ENCODE data around the gene MLF1.

Gene MLF1

DNA sequence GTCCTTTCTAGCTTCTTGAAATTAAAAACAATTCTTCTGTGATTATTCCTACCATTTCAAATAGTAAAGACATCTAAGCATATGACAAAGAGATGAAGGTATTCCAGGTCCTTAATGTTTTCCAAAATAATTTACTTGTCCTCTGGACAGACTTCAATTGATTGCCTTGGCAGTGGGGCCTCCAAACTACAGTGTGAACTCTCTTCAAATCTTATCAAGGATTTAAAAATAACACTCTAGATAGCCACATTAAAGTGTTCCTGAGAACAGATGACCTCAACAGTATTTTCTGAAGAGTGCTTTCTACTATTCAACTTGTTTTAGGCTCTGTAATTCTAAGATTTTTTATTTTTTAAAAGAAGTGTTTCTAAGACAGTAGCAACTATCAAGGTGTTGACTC lies 7.9 kb upstream of the MLF1 start:
- TF ChIP-seq, protein P1, sequence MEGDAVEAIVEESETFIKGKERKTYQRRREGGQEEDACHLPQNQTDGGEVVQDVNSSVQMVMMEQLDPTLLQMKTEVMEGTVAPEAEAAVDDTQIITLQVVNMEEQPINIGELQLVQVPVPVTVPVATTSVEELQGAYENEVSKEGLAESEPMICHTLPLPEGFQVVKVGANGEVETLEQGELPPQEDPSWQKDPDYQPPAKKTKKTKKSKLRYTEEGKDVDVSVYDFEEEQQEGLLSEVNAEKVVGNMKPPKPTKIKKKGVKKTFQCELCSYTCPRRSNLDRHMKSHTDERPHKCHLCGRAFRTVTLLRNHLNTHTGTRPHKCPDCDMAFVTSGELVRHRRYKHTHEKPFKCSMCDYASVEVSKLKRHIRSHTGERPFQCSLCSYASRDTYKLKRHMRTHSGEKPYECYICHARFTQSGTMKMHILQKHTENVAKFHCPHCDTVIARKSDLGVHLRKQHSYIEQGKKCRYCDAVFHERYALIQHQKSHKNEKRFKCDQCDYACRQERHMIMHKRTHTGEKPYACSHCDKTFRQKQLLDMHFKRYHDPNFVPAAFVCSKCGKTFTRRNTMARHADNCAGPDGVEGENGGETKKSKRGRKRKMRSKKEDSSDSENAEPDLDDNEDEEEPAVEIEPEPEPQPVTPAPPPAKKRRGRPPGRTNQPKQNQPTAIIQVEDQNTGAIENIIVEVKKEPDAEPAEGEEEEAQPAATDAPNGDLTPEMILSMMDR (IDR thresholded peaks at IDR 0.05; ENCODE audit: extremely low read depth, missing control alignments): no peak
- DNase-seq (ENCODE audit: low spot score): no peak

DNA sequence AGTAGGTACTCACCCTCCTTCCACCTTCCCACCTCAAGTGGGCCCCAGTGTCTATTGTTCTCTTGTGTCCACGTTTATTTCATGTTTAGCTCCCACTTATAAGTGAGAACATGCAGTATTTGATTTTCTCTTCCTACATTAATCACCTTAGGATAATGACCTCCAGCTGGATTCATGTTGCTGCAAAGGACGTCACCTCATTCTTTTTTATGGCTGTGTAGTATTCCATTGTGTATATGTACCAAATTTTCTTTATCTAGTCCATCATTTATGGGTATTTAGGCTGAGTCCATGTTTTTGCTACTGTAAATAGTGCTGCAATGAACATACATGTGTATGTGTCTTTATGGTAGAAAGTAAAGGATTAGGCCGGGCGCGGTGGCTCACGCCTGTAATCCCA lies 5.9 kb upstream of the MLF1 start:
- no peak for DNase-seq (ENCODE audit: low spot score)

DNA sequence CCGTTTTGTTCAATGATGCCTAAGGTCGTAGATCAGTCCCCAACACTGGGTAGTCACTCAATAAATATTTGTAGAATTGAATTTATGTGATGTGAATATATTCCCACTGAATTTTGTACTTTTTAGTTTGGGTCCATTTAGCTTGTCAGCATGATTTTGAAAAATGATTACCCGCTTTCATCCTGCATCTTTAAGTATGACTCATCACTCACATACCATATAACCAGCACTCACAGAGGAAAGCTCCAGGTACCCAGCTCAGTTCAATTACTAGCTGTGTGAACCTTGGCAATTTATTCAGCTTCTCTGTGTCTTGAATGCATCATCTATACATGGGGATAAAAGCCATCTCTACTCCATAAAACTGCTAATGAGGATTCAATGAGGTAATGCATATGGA lies 2.2 kb upstream of the MLF1 start:
- TF ChIP-seq, protein P1 (IDR thresholded peaks at IDR 0.05; ENCODE audit: extremely low read depth, missing control alignments): no peak
- DNase-seq (ENCODE audit: low spot score): no peak

More for the DNA sequence above, 5.9 kb upstream of the MLF1 start:
- TF ChIP-seq, protein P1 (IDR thresholded peaks at IDR 0.05; ENCODE audit: extremely low read depth, missing control alignments): no peak

DNA sequence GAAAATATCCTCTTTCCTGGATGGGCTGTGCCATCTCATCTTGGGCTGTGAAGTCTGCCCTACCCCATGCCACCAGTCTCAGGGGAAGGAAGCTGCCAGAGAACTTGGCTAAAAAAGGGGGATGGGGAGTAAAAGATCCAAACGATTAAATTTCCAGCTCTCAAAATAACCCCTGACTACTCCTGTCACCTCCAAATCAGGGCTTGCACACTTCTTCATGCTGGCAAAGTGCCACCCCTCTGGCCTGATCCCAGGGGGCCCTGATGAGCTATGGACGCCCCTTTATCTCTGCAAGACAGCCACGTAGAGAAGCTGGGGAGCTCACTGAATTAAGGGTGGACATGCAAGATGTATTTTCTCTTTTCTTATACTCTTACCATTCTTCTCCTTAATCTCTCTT lies 1.2 kb upstream of the MLF1 start:
- DNase-seq (ENCODE audit: low spot score): no peak
- TF ChIP-seq, protein P1 (IDR thresholded peaks at IDR 0.05; ENCODE audit: extremely low read depth, missing control alignments): no peak

DNA sequence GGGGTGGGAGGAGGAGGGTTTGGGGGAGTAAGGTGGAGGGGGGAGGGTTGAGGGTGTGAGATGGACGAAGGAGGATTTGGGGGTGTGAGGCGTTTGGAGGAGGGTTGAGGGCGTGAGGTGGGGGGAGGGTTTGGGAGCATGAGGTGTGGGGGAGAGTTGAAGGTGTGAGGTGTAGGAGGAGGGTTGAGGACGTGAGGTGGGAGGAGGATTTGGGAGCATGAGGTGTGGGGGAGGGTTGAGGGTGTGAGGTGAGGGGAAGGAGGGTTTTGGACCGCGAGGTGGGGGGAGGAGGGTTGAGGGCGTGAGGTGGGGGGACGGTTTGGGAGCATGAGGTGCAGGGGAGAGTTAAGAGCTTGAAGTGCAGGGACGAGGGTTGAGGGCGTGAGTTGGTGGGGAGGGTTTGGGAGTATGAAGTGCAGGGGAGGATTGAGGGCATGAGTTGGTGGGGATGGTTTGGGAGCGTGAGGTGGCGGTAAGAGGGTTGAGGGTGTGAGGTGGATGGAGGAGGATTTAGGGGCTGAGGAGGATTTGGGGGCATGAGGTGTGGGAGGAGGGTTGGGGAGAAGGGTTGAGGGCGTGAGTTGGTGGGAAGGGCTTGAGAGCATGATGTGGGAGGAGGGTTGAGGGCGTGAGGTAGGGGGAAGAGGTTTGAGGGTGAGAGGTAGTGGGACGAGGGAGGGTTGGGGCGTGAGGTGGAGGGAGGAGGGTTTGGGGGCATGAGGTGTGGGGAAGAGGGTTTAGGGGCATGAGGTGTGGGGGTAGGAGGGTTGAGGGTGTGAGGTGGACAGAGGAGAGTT lies 1.2 kb downstream of the MLF1 start:
- no peak for DNase-seq (ENCODE audit: low spot score)
- TF ChIP-seq, protein P1 (IDR thresholded peaks at IDR 0.05; ENCODE audit: extremely low read depth, missing control alignments): no peak

DNA sequence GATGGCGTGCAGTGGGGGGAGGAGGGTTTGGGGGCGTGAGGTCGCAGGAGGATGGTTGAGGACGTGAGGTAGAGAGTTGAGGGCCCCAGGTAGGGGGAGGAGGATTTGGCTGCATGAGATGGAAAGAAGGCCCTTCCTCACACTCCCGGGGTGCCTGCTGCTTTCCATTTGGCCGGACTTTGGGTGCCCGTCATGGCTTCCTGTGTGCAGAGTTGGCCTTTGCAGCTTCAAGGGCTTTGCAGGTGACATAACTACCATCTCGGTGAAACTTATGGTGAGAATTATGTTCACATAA lies 1.7 kb downstream of the MLF1 start:
- no peak for DNase-seq (ENCODE audit: low spot score)
- TF ChIP-seq, protein P1 (IDR thresholded peaks at IDR 0.05; ENCODE audit: extremely low read depth, missing control alignments): no peak

DNA sequence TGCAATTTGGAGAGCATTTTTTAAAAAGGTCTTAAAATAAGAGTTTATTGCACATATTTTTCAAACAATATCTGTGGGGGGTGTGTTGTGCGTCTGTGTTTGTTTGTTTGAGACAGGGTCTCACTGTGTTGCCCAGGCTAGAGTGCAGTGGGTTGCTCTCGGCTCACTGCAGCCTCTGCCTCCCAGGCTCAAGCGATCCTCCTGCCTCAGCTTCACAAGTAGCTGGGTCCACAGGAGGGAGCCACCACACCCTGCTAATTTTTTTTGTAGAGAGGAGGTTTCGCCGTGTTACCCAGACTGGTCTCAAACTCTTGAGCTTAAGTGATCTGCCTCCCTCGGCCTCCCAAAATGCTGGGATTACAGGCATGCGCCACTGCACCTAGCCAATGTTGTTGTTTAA lies 2.7 kb downstream of the MLF1 start:
- TF ChIP-seq, protein P1 (IDR thresholded peaks at IDR 0.05; ENCODE audit: extremely low read depth, missing control alignments): no peak
- DNase-seq (ENCODE audit: low spot score): no peak
